Endothelial cell of umbilical vein (primary cell): ENCODE measurements around the gene PTGES2. TPM values are rescaled to one million over a fixed set of nuclear protein-coding genes. Genes with fewer than 3 reads are reported as not detected.
A peak's percentile ranks its signal among the peaks of the same experiment; 100 is the strongest.

Experiments used
- BruUV-seq: library from RNA; stranded (reverse); fragments of 400-500 nt; replicated peaks from 2 replicates; lab custom pipeline; 2021; lab: Mats Ljungman, UMichigan
- CTCF ChIA-PET: fragments of 300-600, 350-600 bp; sonication (Branson Sonifier 250); formaldehyde crosslinking; loops from one replicate; lab custom pipeline; 2021; ENCODE audit warnings: antibody characterized with exemption, inconsistent platforms; lab: Charles Lee
- POLR2A ChIA-PET: fragments of 300-600, 350-600 bp; sonication (Branson Sonifier 250); formaldehyde crosslinking; loops from one replicate; lab custom pipeline; 2021; ENCODE audit warnings: antibody characterized with exemption, inconsistent platforms; lab: Charles Lee
- DNase-seq: peaks from one replicate; pipeline ENCODE4 v3.0.0-alpha.2; 2011; ENCODE audit warnings: low read depth, low spot score
- FAIRE-seq: peaks from 2 replicates; lab custom pipeline; 2011; peaks lifted over from hg19 to GRCh38; lab: Jason Lieb, UNC
- H2AFZ ChIP-seq: 2 replicates; pipeline ENCODE4 v1.6.0; 2012; ENCODE audit warnings: low read depth, low read length, control low read depth, inconsistent platforms
- H3K27ac ChIP-seq: 2 replicates; pipeline ENCODE4 v1.5.1; 2011; ENCODE audit warnings: low read depth, mild to moderate bottlenecking, control low read depth, low read length, moderate library complexity; ENCODE audit not compliant: insufficient read depth
- H3K27me3 ChIP-seq, 2 experiments: 2 replicates each; pipeline versions ENCODE4 v1.6.0 to v1.6.1; 2011; ENCODE audit warnings: low read length in 2 of 2, mixed read lengths in 1 of 2; ENCODE audit not compliant: control insufficient read depth in 2 of 2, insufficient read depth in 2 of 2
- H3K36me3 ChIP-seq, 2 experiments: 2 replicates in 1 of 2; 3 replicates in 1 of 2; pipeline ENCODE4 v1.5.1; 2011; ENCODE audit warnings: low read length in 2 of 2, mild to moderate bottlenecking in 1 of 2, moderate library complexity in 1 of 2; ENCODE audit not compliant: control insufficient read depth in 2 of 2, insufficient read depth in 2 of 2; ENCODE audit errors: extremely low read depth in 1 of 2
- H3K4me1 ChIP-seq: 3 replicates; pipeline ENCODE4 v1.5.1; 2011; ENCODE audit warnings: mild to moderate bottlenecking, low read length; ENCODE audit not compliant: control insufficient read depth, insufficient read depth; ENCODE audit errors: extremely low read depth
- H3K4me2 ChIP-seq: 2 replicates; pipeline ENCODE4 v1.6.1; 2011; ENCODE audit warnings: low read length, control low read depth, mixed read lengths; ENCODE audit not compliant: insufficient read depth
- H3K4me3 ChIP-seq, 3 experiments: fragments of 200-600 bp in 1 of 3; sonication (generic), shearing (Covaris generic) in 1 of 3; replicated peaks in 1 of 3; 2 replicates each; pipeline ENCODE4 v1.5.1; 2011 to 2016; ENCODE audit warnings: control low read depth in 3 of 3, low read length in 3 of 3, mild to moderate bottlenecking in 2 of 3, inconsistent platforms in 1 of 3, low read depth in 1 of 3, moderate library complexity in 1 of 3; ENCODE audit not compliant: insufficient read depth in 1 of 3
- H3K79me2 ChIP-seq: 2 replicates; pipeline ENCODE4 v1.6.0; 2012; ENCODE audit warnings: low read length, inconsistent platforms; ENCODE audit not compliant: control insufficient read depth, insufficient read depth
- H3K9ac ChIP-seq: replicated peaks from 2 replicates; pipeline ENCODE3; 2011; ENCODE audit warnings: low read length, control low read depth; ENCODE audit not compliant: insufficient read depth; ENCODE audit errors: extremely low read depth
- H3K9me1 ChIP-seq: replicated peaks from 3 replicates; pipeline ENCODE4 v1.6.0; 2011; ENCODE audit warnings: mild to moderate bottlenecking, low read length; ENCODE audit not compliant: control insufficient read depth, insufficient read depth; ENCODE audit errors: extremely low read depth
- H3K9me3 ChIP-seq: replicated peaks from 2 replicates; pipeline ENCODE4 v1.5.1; 2012; ENCODE audit warnings: low read length, inconsistent platforms; ENCODE audit not compliant: control insufficient read depth, insufficient read depth
- H4K20me1 ChIP-seq: replicated peaks from 2 replicates; pipeline ENCODE3; 2011; ENCODE audit warnings: mild to moderate bottlenecking, low read length; ENCODE audit not compliant: control insufficient read depth, insufficient read depth; ENCODE audit errors: extremely low read depth
- CTCF ChIP-seq, 2 donors: IDR thresholded peaks; 1 replicate in 1 of 2; 2 replicates in 1 of 2; pipeline ENCODE4 v1.5.1; 2011; ENCODE audit warnings: low read length in 2 of 2, mild to moderate bottlenecking in 2 of 2, moderate library complexity in 2 of 2, control low read depth in 1 of 2, inconsistent platforms in 1 of 2, low read depth in 1 of 2; ENCODE audit not compliant: insufficient read depth in 1 of 2; ENCODE audit errors: extremely low read depth in 1 of 2
- EZH2 ChIP-seq: IDR thresholded peaks from 2 replicates; pipeline ENCODE4 v1.6.1; 2012; ENCODE audit warnings: borderline replicate concordance, low read depth, mild to moderate bottlenecking, moderate library complexity, low read length, inconsistent platforms; ENCODE audit not compliant: severe bottlenecking
- FOS ChIP-seq: IDR thresholded peaks from 2 replicates; pipeline ENCODE4 v1.6.1; 2011; ENCODE audit warnings: mild to moderate bottlenecking, low read length, moderate library complexity, borderline replicate concordance; ENCODE audit not compliant: insufficient read depth
- GATA2 ChIP-seq: IDR thresholded peaks from 2 replicates; pipeline ENCODE4 v1.7.0; 2011; ENCODE audit warnings: low read depth, mild to moderate bottlenecking, moderate library complexity, mixed read lengths, low read length; ENCODE audit not compliant: insufficient read length, insufficient read depth
- JUN ChIP-seq: IDR thresholded peaks from 2 replicates; pipeline ENCODE4 v1.6.1; 2011; ENCODE audit warnings: borderline replicate concordance, low read depth; ENCODE audit not compliant: insufficient read length, insufficient read depth
- MAX ChIP-seq: IDR thresholded peaks from 2 replicates; pipeline ENCODE4 v1.6.1; 2011; ENCODE audit not compliant: insufficient read depth, insufficient read length
- MYC ChIP-seq: IDR thresholded peaks from one replicate; pipeline ENCODE4 v1.6.1; 2011; ENCODE audit warnings: mild to moderate bottlenecking, low read depth, low read length
- POLR2A ChIP-seq: IDR thresholded peaks from 2 replicates; pipeline ENCODE4 v1.6.1; 2012; ENCODE audit warnings: low read depth, mild to moderate bottlenecking, control low read depth, low read length
- POLR2AphosphoS5 ChIP-seq: IDR thresholded peaks from 2 replicates; pipeline ENCODE4 v1.6.1; 2012; ENCODE audit warnings: low read depth, mild to moderate bottlenecking, control low read depth, low read length, moderate library complexity; ENCODE audit not compliant: insufficient read depth
- dilution Hi-C: fragments of 300-500 bp; cut with MboI; formaldehyde crosslinking; loops from one replicate; pipeline ENCODE4 v1.15.0; 2019; ENCODE audit warnings: low sequenced_read_pairs; ENCODE audit not compliant: extremely low pct_ligation_motif_present
- intact Hi-C: fragments of 100-400 bp; cut with micrococcal nuclease; formaldehyde crosslinking; loops from one replicate; pipeline ENCODE4 v1.10.0; 2022
- polyA plus RNA-seq, 4 experiments: library from polyadenylated mRNA; depleted of rRNA in 3 of 4; stranded (reverse) in 3 of 4; unstranded in 1 of 4; fragments of >200 nt; gene quantifications; 2 replicates each; pipeline versions ENCODE4 v1.2.1 to v1.2.3, GENCODE V29; 2011 to 2012; ENCODE audit warnings: missing spikeins in 1 of 4
- total RNA-seq: library from RNA; stranded (reverse); gene quantifications from 2 replicates; pipeline ENCODE4 v1.2.3, GENCODE V29; 2021

Gene PTGES2
- total and polyA plus RNA-seq, 2 donors (not counting 3 experiments of a cell fraction or from before 2014, with no cell fraction given): 64.2 to 69.9 TPM

- dilution Hi-C loops: no loop called here
- no peaks in the 10 kb centered on the region for H4K20me1 ChIP-seq
- DNase-seq (peak; percentile 23), FAIRE-seq (peak; percentile 21)
- no peak overlapping the region for H3K4me2 ChIP-seq
- H3K79me2 ChIP-seq: peaks cover 35% of the 10 kb centered on the region
- TF ChIP-seq POLR2AphosphoS5 (no peak), GATA2 (no peak), EZH2 (no peak), MAX (no peak), MYC (no peak), POLR2A (no peak), CTCF (IDR thresholded peaks at IDR 0.05; ENCODE audit: extremely low read depth in 1 of 2, insufficient read depth in 1 of 2, low read depth in 1 of 2, low read length in 2 of 2) (no peak), JUN (no peak), FOS (no peak)
- no TSS peak for BruUV-seq
- peaks cover 26% of the 10 kb centered on the region for H3K4me1 ChIP-seq
- H3K27ac ChIP-seq: peak overlapping the region; percentile 93
- H3K27me3 ChIP-seq: no peaks in the 10 kb centered on the region
- no peak overlapping the region for H2AFZ ChIP-seq
- H3K9ac ChIP-seq: no peak overlapping the region
- no peaks in the 10 kb centered on the region for H3K9me1 ChIP-seq
- intact Hi-C loops: no loop called here
- H3K9me3 ChIP-seq: no peaks in the 10 kb centered on the region
- H3K36me3 ChIP-seq: no peaks in the 10 kb centered on the region
- CTCF ChIA-PET: interaction anchor here (0.7 to 4.9 kb wide), 13 partner anchors 8 to 150 kb away, joined by 3 to 55 read pairs (median 4); partner anchors contain the start of genes NAIF1 and SLC25A25
- H3K4me3 ChIP-seq: no peak overlapping the region
- POLR2A ChIA-PET: no interaction called here
Measured at GRCh38 chr9:128092199-128092977, 35.1 kb downstream of the PTGES2 start.
